Astrocyte (in vitro differentiated cells and primary cell): ENCODE data around the gene CSMD2.

Source experiments
- EZH2 ChIP-seq: IDR thresholded peaks from 2 replicates; pipeline ENCODE4 v1.6.1; 2012; ENCODE audit warnings: mild to moderate bottlenecking, low read length, inconsistent platforms; ENCODE audit not compliant: insufficient read depth
- TF ChIP-seq, protein P1 (sequence below): IDR thresholded peaks from 2 replicates; pipeline ENCODE4 v1.5.1; 2011; ENCODE audit warnings: low read depth, mild to moderate bottlenecking, inconsistent platforms, low read length, moderate library complexity; ENCODE audit not compliant: insufficient read depth

DNA sequence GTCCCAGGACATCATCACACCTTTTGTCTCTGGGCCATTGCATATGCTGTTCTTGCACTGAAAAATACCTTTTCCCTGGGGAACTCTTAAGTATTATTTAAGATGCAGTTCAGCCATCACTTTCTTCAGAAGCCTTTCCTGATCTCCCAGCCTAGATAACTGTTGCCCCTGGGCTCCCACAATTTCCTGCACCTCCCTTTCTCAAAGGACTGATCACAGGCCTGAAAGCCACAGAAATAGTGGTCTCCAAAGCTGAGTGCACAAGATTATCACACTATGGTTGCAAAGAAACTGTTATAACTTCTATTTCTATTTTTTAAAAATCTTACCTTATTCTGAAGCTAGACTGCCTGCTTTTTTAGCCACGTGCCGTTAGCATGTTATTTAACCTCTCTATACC lies 695.3 kb downstream of the CSMD2 start:
- TF ChIP-seq, protein P1, sequence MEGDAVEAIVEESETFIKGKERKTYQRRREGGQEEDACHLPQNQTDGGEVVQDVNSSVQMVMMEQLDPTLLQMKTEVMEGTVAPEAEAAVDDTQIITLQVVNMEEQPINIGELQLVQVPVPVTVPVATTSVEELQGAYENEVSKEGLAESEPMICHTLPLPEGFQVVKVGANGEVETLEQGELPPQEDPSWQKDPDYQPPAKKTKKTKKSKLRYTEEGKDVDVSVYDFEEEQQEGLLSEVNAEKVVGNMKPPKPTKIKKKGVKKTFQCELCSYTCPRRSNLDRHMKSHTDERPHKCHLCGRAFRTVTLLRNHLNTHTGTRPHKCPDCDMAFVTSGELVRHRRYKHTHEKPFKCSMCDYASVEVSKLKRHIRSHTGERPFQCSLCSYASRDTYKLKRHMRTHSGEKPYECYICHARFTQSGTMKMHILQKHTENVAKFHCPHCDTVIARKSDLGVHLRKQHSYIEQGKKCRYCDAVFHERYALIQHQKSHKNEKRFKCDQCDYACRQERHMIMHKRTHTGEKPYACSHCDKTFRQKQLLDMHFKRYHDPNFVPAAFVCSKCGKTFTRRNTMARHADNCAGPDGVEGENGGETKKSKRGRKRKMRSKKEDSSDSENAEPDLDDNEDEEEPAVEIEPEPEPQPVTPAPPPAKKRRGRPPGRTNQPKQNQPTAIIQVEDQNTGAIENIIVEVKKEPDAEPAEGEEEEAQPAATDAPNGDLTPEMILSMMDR: no peak
- no peak for TF ChIP-seq EZH2
